GM19035 (cell line): Measurements from ENCODE around the gene SAFB2.

Experiments
- ATAC-seq: cut with Tn5 transposase; IDR thresholded peaks from one replicate; pipeline ENCODE4 v1.9.1; 2021; ENCODE audit not compliant: unreplicated experiment

Gene SAFB2

DNA sequence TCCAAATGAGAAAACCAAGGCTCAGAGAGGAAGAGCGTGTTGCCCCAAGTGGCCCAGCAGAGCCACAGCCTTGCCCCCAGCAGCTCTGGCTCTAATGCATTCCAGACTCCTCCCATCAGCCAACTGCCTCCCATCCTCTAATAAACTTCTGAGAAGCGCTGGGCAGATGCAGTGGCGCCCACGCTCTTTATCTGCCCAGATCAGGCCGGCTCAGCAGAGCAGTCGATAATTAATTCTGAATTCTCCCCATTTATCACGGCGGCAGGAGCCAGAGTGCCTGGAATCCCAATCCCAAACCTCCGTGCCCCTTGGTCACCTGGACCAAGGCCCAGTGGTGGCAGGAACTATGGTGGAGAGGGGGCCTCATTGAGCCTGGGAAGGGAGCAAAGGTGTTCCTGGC lies 68.7 kb downstream of the SAFB2 start:
- ATAC-seq, result no peak

GRCh38 chr19:5547881-5548280 lies 74.7 kb downstream of the SAFB2 start:
- no peak for ATAC-seq

DNA sequence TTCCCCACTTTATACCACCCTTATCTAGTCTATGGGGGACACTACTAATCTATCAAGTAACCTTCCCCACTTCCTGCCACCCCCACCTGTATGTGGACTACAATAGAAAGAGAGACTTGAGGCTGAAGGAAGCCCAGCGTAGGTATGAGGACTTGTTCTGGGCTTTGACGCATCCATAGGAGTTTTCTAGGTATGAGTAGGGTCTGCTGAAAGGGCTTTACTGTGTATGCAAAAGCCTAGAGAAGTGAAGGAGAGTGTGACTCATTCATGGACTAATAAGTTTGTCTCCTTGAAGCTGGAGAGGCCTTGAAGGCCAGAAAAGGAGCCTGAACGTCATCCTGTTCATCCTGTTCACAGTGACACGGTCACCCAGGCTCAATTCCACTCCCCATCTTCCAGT lies 76.6 kb downstream of the SAFB2 start:
- ATAC-seq, result no peak

GRCh38 chr19:5545051-5545450 lies 77.5 kb downstream of the SAFB2 start:
- no peak for ATAC-seq

DNA sequence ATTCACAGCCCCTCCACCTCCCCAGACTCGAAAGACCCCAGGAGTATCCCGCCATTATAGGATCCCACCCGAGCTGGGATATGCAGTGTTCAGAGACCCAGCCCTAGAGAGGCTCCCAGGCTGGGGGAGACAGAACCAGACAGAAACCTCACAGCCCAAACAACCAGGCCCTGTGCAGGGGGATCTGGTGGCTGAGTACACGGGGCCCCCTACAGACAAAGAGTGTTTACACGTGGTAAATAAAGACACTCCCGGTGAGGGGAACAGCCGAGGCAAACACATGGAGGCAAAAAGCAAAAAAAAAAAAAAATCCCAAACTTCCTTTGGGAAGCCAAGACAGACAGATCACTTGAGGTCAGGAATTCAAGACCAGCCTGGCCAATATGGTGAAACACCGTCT lies 79.9 kb downstream of the SAFB2 start:
- ATAC-seq, result no peak

GRCh38 chr19:5541456-5541855 lies 81.1 kb downstream of the SAFB2 start:
- no peak for ATAC-seq

DNA sequence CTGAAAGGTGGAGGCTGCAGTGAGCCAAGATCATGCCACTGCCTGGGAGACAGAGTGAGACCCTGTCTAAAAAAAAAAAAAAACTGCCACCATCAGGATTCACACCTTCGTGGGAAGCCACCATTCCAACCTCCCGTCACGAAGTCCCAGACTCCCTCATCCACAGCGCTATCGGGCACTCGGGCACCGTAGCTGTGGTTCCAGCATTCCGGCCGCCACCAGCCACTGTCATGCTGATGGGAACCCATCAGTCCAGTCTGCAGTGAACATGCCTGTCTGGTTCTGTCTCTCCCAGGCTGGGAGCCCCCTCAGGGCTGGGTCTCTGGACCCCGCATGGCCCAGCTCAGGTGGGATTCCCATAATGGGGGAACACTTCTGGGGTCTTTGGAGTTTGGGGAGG lies 82.4 kb downstream of the SAFB2 start:
- no peak for ATAC-seq

- ATAC-seq, result no peak
Observed at GRCh38 chr19:5537870-5538269, 84.7 kb downstream of the SAFB2 start.
